Measurements from ENCODE around the gene ANKS1B. TPM values are rescaled to one million over a fixed set of nuclear protein-coding genes. Genes with fewer than 3 reads are reported as not detected.

ANKS1B gene
- total RNA-seq, 4 donors from 2014 or later, result 4.9 to 15.4 (median 9.4) TPM

GRCh38 chr12:99260456-99260996 lies 724.2 kb downstream of the ANKS1B start:
- no peaks in the 10 kb centered on the region for H3K36me3 ChIP-seq
- no peak overlapping the region for H3K27ac ChIP-seq
- no peaks in the 10 kb centered on the region for H3K27me3 ChIP-seq
- no peak overlapping the region for H3K4me3 ChIP-seq
- WGBS, result 70% methylated on average over 4 of the region's 4 CpGs
- no peaks in the 10 kb centered on the region for H3K9me3 ChIP-seq
- no peak for TF ChIP-seq CTCF (IDR thresholded peaks at IDR 0.05)
- no peak for TF ChIP-seq POLR2AphosphoS5 (IDR thresholded peaks at IDR 0.05)
- no peak for TF ChIP-seq POLR2A (IDR thresholded peaks at IDR 0.05)
- TF ChIP-seq EP300 (IDR thresholded peaks at IDR 0.05), result no peak
- peaks cover 4% of the 10 kb centered on the region for H3K4me1 ChIP-seq
- DNase-seq (ENCODE audit: low spot score in 2 of 2), result no peak

GRCh38 chr12:99259040-99259934 lies 725.4 kb downstream of the ANKS1B start:
- Histone ChIP-seq H3K27ac (no peak overlapping the region), H3K4me3 (no peak overlapping the region), H3K36me3 (no peaks in the 10 kb centered on the region), H3K4me1 (peaks cover 4% of the 10 kb centered on the region), H3K9me3 (no peaks in the 10 kb centered on the region), H3K27me3 (no peaks in the 10 kb centered on the region)
- 56% methylated on average over 12 of the region's 12 CpGs for WGBS
- TF ChIP-seq POLR2A (IDR thresholded peaks at IDR 0.05) (no peak), POLR2AphosphoS5 (IDR thresholded peaks at IDR 0.05) (no peak), CTCF (IDR thresholded peaks at IDR 0.05) (no peak), EP300 (IDR thresholded peaks at IDR 0.05) (no peak)
- DNase-seq (ENCODE audit: low spot score in 2 of 2), result no peak

GRCh38 chr12:99257672-99258071 lies 727.1 kb downstream of the ANKS1B start:
- peaks cover 4% of the 10 kb centered on the region for H3K4me1 ChIP-seq
- no peak for DNase-seq (ENCODE audit: low spot score in 2 of 2)
- H3K27ac ChIP-seq, result no peak overlapping the region
- H3K27me3 ChIP-seq, result no peaks in the 10 kb centered on the region
- H3K36me3 ChIP-seq, result no peaks in the 10 kb centered on the region
- TF ChIP-seq POLR2A (IDR thresholded peaks at IDR 0.05), result no peak
- no peak for TF ChIP-seq CTCF (IDR thresholded peaks at IDR 0.05)
- TF ChIP-seq POLR2AphosphoS5 (IDR thresholded peaks at IDR 0.05), result no peak
- TF ChIP-seq EP300 (IDR thresholded peaks at IDR 0.05), result no peak
- no peaks in the 10 kb centered on the region for H3K9me3 ChIP-seq
- no peak overlapping the region for H3K4me3 ChIP-seq

- no peak for DNase-seq (ENCODE audit: low spot score in 2 of 2)
- Histone ChIP-seq H3K4me1 (no peaks in the 10 kb centered on the region), H3K9me3 (no peaks in the 10 kb centered on the region), H3K36me3 (no peaks in the 10 kb centered on the region), H3K27ac (no peak overlapping the region), H3K27me3 (no peaks in the 10 kb centered on the region), H3K4me3 (no peak overlapping the region)
- no peak for TF ChIP-seq CTCF (IDR thresholded peaks at IDR 0.05)
- TF ChIP-seq EP300 (IDR thresholded peaks at IDR 0.05), result no peak
- TF ChIP-seq POLR2AphosphoS5 (IDR thresholded peaks at IDR 0.05), result no peak
- no peak for TF ChIP-seq POLR2A (IDR thresholded peaks at IDR 0.05)
- 97% methylated on average over 3 of the region's 3 CpGs for WGBS
Measured at GRCh38 chr12:99253068-99253467, 731.7 kb downstream of the ANKS1B start.

GRCh38 chr12:99250091-99250490 lies 734.6 kb downstream of the ANKS1B start:
- Histone ChIP-seq H3K27me3 (no peaks in the 10 kb centered on the region), H3K36me3 (no peaks in the 10 kb centered on the region), H3K4me1 (no peaks in the 10 kb centered on the region), H3K9me3 (no peaks in the 10 kb centered on the region), H3K4me3 (no peak overlapping the region), H3K27ac (no peak overlapping the region)
- no peak for DNase-seq (ENCODE audit: low spot score in 2 of 2)
- 81% methylated on average over 2 of the region's 3 CpGs for WGBS
- no peak for TF ChIP-seq CTCF (IDR thresholded peaks at IDR 0.05)
- TF ChIP-seq EP300 (IDR thresholded peaks at IDR 0.05), result no peak
- TF ChIP-seq POLR2AphosphoS5 (IDR thresholded peaks at IDR 0.05), result no peak
- no peak for TF ChIP-seq POLR2A (IDR thresholded peaks at IDR 0.05)

Data from suprapubic skin (tissue), 4 donors.